ENCODE data around the gene TSPAN17.

- TF ChIP-seq TAF1 (IDR thresholded peaks at IDR 0.05; ENCODE audit: borderline replicate concordance, low read depth, low read length) (no peak), POLR2A (IDR thresholded peaks at IDR 0.05; ENCODE audit: low read depth, low read length) (no peak), POLR2AphosphoS5 (IDR thresholded peaks at IDR 0.05; ENCODE audit: low read depth, low read length) (no peak)
Measured at GRCh38 chr5:176608937-176609723, 38.2 kb upstream of the TSPAN17 start.
